Activated naive CD4-positive, alpha-beta T cell treated with anti-CD3 and anti-CD28 coated beads, Interleukin-2, amount 50 U/mL, for 16 hours (primary cell): ENCODE results near the gene CDX2.

Experiments
- DNase-seq: peaks from one replicate; pipeline ENCODE4 v3.0.0-alpha.2; 2020

The CDX2 gene

GRCh38 chr13:27978301-27978968, 9.3 kb upstream of the CDX2 start:
- DNase-seq: no peak

GRCh38 chr13:27977476-27978300, 8.6 kb upstream of the CDX2 start:
- no peak for DNase-seq

GRCh38 chr13:27976362-27977091, 7.4 kb upstream of the CDX2 start:
- no peak for DNase-seq

GRCh38 chr13:27975564-27976361, 6.6 kb upstream of the CDX2 start:
- DNase-seq: no peak

- no peak for DNase-seq
Measured at GRCh38 chr13:27973961-27974662, 5.0 kb upstream of the CDX2 start.

GRCh38 chr13:27973291-27973690, 4.2 kb upstream of the CDX2 start:
- DNase-seq: no peak

- no peak for DNase-seq
Measured at GRCh38 chr13:27972478-27972820, 3.3 kb upstream of the CDX2 start.

- no peak for DNase-seq
Measured at GRCh38 chr13:27971776-27972477, 2.8 kb upstream of the CDX2 start.

- DNase-seq: no peak
Measured at GRCh38 chr13:27971236-27971645, 2.1 kb upstream of the CDX2 start.

- DNase-seq: no peak
Measured at GRCh38 chr13:27970382-27971235, 1.5 kb upstream of the CDX2 start.

GRCh38 chr13:27969866-27970229, 733 bp upstream of the CDX2 start:
- no peak for DNase-seq

- no peak for DNase-seq
Measured at GRCh38 chr13:27968316-27969081, 616 bp downstream of the CDX2 start.

- DNase-seq: no peak
Measured at GRCh38 chr13:27967736-27968315, 1.3 kb downstream of the CDX2 start.

GRCh38 chr13:27967203-27967735, 1.8 kb downstream of the CDX2 start:
- DNase-seq: no peak

GRCh38 chr13:27966641-27967202, 2.4 kb downstream of the CDX2 start:
- DNase-seq: no peak

- no peak for DNase-seq
Measured at GRCh38 chr13:27965740-27966640, 3.1 kb downstream of the CDX2 start.

- DNase-seq: no peak
Measured at GRCh38 chr13:27965343-27965739, 3.8 kb downstream of the CDX2 start.
